HG03103 (cell line): ENCODE measurements around the gene TOR4A.
A peak's percentile ranks its signal among the peaks of the same experiment; 100 is the strongest.
"Not testable (repeated sequence)": the region's sequence is repeated elsewhere in the genome, so short reads cannot be mapped to it uniquely, and the experiment has no call there.

Experiments
- ATAC-seq: cut with Tn5 transposase; IDR thresholded peaks from one replicate; pipeline ENCODE4 v1.9.1; 2021; ENCODE audit warnings: low read depth; ENCODE audit not compliant: unreplicated experiment

TOR4A gene

DNA sequence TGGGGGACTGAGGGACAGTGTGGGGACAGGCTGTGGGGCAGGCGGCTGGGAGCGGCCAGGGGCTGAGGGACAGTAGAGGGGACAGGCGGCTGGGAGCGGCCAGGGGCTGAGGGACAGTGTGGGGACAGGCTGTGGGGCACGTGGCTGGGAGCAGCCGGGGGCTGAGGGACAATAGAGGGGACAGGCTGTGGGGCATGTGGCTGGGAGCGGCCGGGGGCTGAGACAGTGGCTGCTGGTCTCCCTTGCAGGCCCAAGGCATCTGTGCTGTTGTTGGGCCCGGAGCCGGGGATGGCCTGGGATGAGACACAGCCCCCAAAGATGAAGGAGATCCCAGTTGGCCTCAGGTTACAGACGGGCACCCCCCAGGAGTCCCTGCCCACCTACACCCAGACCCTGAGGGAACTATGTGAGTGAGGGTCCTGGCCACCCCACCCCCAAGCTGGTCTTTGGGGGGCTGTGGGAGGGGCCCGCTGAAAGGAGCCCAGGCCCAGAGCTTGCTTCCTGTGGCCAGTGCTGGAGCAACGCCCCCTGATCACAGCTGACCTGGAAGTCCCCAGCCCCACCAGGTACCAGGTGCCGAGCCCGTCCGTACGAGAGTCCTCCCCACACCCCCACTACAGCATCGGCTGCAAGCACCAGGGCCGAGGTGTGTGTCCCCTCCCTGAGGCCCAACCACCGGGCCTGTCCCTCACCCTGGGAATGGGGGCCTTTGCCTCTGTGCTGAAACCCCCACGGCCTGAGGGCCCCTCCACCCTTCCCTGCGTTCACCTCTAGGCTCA, 25.8 kb upstream of the TOR4A start:
- ATAC-seq = no peak

DNA sequence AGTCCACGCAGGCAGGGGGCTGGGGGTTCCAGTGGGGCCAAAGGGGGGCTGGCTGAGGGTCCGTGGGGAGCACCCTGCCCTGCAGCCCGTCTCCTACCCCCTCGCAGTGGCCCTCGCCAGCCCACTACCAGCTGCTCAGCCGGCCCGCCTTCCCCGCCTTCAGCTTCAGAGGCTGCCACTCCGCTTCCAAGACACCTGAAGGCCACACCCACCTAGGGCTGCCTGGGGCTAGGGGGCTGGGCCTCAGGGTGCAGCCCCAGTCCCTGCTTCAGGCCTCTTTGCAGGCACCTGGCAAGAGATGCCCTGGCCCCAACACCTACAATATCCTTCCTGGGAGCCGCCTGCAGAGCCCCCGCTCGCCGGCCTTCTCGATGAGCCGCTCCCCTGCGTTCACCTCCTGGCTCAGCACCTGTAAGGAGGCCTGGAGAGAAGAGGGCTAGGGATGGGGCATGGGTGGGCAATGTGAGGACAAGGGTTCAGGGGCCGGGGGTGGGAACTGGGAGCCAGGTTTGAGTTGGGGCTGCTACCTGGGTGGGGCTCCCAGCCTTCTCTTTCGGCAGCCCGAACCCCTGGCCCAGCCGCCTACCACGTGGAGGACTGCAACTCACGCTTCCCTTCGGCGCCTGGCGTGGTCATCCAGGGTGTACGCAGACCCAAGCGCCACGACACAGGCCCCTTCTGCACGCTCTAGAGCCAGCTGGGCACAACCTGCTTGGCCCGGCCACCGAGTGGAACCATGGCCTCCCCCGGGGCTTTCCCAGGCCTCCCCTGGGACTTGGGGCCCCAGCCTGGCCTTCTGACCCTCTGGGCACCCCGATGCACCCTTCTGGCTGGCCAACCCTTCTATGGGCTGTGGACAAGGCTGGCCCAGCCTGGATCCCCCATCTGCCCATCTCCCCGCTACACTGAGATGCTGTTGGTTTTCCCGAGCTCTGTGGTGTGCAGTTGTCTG, 24.7 kb upstream of the TOR4A start:
- no peak for ATAC-seq

DNA sequence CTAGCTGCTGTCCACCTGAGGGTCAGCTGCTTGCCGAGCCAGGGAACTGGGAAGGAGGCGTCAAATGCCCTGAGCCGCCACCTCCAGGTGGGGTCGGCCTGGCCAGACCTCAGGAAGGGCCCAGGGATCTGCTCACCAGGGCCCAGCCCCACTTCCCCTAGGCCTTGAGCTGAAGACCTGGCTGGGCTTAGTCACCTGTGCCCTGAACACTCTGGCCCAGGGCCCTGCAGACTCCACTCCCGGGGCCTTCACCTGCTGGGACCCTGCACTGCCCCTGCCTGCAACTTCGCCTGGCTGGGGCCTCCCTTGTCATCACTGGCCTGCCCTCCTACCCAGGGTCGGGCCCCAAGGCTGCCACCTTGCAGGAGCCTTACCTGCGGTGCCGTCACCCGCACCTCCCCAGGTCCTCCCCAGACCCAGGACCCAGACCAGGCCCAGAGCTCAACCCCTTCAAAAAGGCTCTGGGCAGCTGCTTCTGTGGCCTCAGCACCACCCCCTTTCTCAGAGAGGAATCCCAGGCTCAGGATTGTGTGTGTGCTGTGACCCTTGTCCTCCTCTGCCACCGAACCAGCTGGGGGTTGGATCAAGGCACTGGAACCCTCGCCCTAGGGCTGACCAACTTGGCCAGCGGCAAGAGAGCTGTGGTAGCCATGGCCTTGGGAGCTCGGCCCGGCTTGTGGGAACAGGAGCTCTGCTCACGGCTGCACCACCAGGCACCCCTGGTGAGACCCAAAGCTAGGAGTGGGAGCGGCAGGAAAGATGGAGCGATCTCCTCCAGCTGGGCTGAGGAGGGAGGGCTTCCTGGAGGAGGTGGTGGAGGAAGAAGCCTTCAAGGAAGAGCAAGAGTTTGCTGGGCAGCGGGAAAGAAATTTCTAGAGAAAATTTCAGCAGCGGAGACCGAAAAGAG, 23.6 kb upstream of the TOR4A start:
- no peak for ATAC-seq

DNA sequence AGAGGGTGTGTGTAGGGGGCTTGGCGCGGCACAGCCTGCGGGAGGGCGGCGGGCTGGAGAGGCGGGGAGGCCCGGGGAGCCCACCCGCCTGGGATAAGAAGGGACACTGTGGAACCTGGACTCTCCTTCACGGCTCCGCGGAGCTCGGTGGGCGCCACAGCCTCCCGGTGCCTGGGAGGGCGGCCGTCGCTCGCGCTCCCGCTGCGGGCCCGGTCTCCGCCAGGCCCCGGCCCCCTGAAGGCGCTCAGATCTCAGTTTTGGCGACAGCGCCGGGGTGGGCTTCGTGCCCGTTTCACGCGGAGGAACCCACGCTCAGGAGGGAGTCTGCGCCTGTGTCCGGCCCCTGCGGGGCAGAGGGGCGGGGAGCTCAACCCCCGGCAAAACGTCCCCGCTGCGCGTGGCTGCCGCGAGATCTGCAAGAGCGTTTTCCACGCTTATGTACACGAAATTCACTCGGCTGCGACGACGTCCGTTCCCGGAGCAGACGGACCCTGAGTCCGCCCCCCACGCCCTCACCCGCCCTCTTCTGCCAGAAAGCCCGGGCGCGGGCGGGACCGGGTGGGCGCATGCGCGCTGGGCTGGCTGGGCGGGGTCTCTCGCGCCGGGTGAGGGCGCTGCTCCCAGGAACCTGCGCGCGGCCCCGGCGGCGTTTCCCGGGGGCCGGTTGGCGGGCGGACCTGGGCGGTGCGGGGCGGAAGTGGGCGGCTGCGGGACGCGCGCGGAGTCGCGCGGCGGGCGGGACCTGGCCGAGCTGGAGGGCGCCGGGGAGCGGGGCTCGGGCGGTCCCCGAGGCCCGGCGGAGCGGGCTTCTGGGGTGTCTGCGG, 22.7 kb upstream of the TOR4A start, which contains the start of gene NELFB:
Gene NELFB (plus strand): TSS at position 704 of the 824 bp plus-strand sequence.
- ATAC-seq = peak; percentile 71

DNA sequence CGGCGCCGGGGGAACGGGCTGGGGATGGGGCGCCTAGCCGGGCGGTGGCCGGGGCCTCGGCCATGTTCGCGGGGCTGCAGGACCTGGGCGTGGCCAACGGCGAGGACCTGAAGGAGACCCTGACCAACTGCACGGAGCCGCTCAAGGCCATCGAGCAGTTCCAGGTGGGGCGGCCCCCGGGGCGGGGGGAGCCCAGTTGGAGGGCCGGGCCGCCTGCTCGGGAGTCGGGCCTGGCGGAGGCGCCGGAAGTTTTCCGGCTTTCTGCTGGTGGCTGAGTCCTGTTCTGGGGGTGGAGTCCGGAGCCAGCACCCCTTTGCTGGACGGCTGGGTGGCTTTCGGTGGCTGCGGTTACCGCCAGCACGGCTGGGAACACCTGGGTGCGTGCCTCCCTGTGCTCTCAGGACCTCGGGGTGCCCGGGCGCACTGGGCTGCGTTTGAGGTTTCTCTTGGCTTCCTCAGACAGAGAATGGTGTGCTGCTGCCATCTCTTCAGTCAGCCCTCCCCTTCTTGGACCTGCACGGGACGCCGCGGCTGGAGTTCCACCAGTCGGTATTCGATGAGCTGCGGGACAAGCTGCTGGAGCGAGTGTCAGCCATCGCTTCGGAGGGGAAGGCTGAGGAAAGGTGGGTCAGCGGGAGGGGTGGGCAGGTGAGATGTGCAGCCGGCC, 21.9 kb upstream of the TOR4A start:
- peak; percentile 10 for ATAC-seq

DNA sequence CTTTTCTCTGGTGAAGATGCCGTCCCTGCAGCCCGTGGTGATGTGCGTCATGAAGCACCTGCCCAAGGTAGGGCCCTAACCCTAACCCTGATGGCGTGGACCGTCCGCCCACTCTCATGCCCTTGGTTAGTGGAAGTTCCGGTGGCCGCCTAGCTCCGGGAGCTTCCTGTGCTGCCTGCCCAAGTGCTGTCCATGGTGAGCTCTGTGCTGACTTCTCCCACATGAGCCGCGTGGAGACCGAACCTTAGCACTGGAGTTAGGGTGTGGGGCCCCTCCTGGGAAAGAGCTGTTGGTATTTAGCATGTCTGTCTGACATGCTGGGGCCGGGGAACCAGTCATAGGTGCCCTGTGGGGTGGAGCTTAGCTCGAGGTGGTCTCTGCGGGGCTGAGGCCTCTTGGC, 21.2 kb upstream of the TOR4A start:
- no peak for ATAC-seq

DNA sequence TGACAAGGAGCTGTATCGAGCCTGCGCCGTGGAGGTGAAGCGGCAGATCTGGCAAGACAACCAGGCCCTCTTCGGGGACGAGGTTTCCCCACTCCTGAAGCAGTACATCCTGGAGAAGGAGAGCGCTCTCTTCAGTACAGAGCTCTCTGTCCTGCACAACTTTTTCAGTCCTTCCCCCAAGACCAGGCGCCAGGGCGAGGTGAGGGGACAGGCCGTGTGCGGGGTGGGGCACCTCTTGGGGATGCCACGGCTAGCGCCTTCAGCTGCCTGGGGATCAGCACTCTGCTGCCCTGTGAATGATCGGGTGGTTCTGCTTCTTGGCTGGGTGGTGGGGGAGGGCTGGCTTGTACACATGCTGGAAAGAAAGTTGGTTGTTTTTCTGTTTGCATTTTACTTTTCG, 20.7 kb upstream of the TOR4A start:
- ATAC-seq = no peak

DNA sequence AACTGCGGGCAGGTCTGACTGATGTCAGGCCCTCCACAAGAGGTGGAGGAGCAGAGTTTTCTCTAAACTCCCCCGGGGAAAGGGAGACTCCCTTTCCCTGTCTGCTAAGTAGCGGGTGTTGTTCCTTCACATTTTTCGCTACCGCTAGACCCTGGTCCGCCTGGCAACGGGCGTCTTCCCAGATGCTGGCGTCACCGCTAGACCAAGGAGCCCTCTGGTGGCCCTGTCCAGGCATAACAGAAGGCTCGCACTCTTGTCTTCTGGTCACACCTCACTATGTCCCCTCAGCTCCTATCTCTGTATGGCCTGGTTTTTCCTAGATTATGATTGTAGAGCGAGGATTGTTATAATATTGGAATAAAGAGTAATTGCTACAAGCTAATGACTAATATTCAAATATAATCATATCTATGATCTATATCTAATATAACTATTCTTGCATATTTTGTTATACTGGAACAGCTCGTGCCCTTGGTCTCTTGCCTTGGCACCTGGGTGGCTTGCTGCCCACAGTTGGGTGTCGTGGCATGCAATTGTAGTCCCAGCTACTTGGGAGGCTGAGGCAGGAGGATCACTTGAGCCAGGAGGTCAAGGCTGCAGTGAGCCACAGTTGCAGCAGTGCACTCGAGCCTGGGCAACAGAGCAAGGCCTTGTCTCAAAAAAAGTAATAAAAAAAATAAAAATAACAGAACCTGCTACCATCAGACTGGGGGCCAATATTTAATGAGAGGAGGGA, 15.2 kb upstream of the TOR4A start:
- not testable (repeated sequence) for ATAC-seq

DNA sequence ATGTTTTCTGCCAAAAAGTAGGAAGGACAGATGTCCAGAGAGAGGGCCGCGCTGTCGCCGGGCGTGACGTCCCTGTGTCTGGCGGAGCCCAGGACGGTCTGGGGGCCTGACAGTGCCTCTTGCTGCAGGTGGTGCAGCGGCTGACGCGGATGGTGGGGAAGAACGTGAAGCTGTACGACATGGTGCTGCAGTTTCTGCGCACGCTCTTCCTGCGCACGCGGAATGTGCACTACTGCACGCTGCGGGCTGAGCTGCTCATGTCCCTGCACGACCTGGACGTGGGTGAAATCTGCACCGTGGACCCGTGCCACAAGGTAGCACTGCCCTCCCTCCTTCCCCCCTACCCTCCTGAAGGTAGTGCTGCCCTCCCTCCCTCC, 14.6 kb upstream of the TOR4A start:
- ATAC-seq = no peak

DNA sequence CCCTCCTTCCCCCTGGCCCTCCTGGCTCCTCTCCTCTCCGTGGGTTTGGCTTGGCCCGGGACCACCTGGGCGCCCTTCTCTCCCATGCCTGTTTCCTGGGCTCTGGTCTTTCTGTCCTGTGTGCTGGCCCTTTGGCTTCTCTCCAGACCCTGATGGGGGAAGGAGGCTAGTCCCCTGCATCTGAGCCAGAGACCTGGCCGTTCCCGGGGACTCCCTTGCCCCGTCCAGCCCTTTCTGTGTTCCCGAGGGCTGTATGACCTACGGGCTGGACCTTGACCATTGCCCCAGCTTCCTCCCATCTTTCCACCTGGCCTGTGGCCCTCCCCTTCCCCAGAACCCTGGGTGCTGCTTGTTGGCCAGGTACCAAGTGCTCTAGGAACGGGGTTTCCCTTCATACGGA, 14.0 kb upstream of the TOR4A start:
- no peak for ATAC-seq

DNA sequence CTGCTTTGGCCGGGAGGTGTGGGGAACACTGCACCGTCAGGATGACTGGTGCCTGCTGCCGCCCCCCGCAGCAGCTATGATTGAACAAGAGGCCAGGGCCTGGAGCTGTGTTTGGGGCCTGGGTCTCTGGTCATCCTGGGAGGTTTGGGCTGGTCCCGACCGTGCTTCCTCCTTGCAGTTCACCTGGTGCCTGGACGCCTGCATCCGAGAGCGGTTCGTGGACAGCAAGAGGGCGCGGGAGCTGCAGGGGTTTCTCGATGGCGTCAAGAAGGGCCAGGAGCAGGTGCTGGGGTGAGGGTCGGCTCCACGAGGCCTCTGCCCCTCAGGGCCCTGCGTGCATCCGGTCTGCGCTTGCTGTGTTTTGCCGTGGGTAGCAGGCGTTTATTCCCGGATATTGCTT, 13.5 kb upstream of the TOR4A start:
- ATAC-seq = no peak

DNA sequence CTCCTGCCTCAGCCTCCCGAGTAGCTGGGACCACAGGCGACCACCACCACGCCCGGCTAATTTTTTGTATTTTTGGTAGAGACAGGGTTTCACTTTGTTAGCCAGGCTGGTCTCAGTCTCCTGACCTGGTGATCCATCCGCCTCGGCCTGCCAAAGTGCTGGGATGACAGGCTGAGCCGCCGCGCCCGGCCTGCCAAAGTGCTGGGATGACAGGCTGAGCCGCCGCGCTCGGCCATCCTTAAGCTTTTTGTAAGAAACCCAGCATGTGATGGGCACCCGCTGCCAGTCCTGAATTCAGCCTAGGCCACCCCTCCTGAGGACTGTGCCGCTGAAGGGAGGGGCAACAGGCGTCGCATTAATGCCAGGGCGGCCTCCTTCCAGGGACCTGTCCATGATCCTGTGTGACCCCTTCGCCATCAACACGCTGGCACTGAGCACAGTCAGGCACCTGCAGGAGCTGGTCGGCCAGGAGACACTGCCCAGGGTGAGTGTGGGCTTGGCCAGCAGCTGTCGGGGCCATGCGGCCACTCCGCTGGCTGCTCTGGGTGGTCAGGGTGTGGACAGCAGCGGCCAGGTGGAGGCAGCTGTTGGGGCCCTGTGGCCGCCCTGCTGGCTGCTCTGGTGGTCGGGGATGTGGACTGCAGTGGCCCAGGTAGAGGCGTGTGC, 11.9 kb upstream of the TOR4A start:
- no peak for ATAC-seq

DNA sequence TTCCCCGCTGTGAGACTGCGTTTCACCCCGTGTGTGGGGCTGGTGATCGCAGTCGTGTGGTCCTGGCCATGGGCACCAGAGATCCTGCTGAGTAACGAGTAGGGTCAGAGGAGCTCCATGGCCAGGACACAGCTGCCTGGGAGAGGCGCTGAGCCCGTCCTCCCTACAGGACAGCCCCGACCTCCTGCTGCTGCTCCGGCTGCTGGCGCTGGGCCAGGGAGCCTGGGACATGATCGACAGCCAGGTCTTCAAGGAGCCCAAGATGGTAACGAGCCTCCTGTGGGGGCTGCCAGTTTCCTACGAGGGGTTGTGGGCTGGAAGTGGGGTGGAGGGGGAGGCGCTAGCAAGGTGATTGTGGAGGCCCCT, 11.4 kb upstream of the TOR4A start:
- ATAC-seq = no peak

DNA sequence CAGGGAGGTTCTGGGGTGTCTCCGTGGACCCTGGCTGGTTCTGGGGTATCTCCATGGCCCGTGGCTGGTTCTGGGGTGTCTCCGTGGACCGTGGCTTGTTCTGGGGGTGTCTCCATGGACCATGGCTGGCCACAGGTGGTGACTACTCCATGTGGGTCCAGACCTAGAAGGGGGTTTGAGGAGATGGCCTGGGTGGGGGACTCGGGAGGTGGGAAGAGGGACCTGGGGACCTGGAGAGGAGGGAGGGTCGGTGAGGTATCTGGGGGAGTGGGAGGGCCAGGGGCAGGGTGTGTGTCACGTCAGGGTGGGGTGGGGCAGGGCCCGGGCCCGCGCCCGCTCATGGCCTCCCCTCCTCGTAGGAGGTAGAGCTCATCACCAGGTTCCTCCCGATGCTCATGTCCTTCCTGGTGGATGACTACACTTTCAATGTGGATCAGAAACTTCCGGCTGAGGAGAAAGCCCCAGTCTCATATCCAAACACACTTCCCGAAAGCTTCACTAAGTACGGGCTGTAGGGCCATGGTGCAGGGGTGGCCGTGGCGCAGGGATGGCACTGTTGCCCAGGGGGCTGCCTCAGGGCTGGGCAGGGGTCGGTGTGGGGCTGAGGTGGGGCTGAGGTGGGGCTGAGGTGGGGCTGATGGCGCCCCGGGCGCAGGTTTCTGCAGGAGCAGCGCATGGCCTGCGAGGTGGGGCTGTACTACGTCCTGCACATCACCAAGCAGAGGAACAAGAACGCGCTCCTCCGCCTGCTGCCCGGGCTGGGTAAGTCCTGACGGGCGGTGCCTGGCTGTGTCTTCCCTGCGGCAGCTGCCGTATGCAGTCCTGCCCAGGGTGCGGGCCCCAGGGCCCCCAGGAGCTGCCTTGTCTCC, 10.7 kb upstream of the TOR4A start:
- ATAC-seq = no peak

DNA sequence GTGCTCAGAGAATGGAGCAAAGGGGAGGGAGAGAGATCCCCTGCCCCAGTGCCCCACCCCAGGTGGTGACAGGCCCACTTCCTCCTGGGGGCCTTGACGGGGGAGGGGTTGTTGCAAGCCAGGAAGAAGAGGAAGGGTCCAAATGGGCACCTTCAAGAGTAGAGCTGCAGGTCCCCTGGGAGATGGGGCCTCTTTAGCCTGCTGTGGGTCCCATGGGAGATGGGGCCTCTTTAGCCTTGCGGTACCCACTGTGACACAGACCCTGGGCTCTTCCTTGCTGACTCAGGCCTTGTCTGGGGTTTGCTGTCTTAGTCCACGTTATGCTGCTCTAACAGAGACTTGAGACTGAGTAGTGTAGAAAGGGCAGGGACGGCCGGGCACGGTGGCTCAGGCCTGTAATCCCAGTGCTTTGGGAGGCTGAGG, 9.6 kb upstream of the TOR4A start:
- no peak for ATAC-seq

DNA sequence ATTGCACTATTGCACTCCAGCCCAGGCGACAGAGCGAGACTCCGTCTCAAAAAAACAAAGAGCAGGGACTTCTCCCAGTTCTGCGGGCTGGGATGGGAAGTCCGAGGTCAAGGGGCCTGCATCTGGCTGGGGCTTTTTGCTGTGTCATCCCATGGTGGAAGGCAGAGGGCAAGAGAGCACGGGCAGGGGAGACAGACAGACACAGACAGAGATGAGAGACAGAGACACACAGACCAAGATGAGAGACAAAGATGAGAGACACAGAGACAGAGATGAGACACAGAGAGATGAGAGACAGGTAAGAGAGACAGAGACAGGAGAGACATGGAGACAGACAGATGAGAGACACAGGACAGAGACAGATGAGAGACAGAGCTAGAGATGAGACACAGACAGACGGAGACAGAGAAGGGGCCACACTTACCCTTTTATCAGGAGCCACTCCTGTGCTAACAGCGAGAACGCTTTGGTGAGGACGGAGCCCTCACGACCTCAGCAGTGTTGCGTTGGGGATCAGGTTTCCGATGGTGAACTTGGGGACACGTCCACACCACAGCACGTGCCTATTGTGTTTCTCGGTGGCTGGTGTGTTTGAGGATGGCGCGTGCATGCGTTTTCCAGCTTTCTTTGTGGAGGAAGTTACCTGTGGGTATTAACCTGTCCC, 8.9 kb upstream of the TOR4A start:
- no peak for ATAC-seq
